ENCODE data around the gene SNED1.

SNED1 gene

GRCh38 chr2:241133436-241133820, 135.0 kb downstream of the SNED1 start:
- DNase-seq: no peak

GRCh38 chr2:241134711-241135110, 136.3 kb downstream of the SNED1 start:
- DNase-seq: no peak

GRCh38 chr2:241135737-241136136, 137.3 kb downstream of the SNED1 start:
- DNase-seq: no peak

- DNase-seq: no peak
These were observed 137.8 kb downstream of the SNED1 start for GRCh38 chr2:241136191-241136590.

- DNase-seq: no peak
These were observed 138.3 kb downstream of the SNED1 start for GRCh38 chr2:241136661-241137260.

GRCh38 chr2:241137276-241138190, 139.1 kb downstream of the SNED1 start:
- no peak for DNase-seq

- no peak for DNase-seq
These were observed 140.1 kb downstream of the SNED1 start for GRCh38 chr2:241138471-241138870.

- DNase-seq: no peak
These were observed 141.4 kb downstream of the SNED1 start for GRCh38 chr2:241139531-241140444.

- no peak for DNase-seq
These were observed 142.0 kb downstream of the SNED1 start for GRCh38 chr2:241140445-241140840.

GRCh38 chr2:241141214-241141770, 142.9 kb downstream of the SNED1 start:
- no peak for DNase-seq

GRCh38 chr2:241142063-241142462, 143.6 kb downstream of the SNED1 start:
- DNase-seq: no peak

GRCh38 chr2:241142593-241142992, 144.2 kb downstream of the SNED1 start:
- DNase-seq: no peak

Data from stimulated activated CD4-positive, alpha-beta T cell treated with anti-CD3 and anti-CD28 coated beads, Interleukin-12 subunit alpha, Interleukin-12 subunit beta, amount 100 ng/mL, for 4 hours (primary cell).